ENCODE data around the gene GJB3.

GJB3 gene

GRCh38 chr1:34759503-34760357 lies 21.3 kb upstream of the GJB3 start, which contains the start of gene GJB4:
GJB4 (plus strand) TSS chr1:34759740; CDS start chr1:34761255, 1,515 bp downstream.
- Histone ChIP-seq H3K4me2 (ENCODE audit: low read length) (no peak within 1 kb of the TSS), H3K27me3 (ENCODE audit: insufficient read depth, low read length) (no peaks in the 10 kb centered on the region), H3K9ac (ENCODE audit: low read length) (no peak within 1 kb of the TSS), H2BK120ac (ENCODE audit: insufficient read depth, low read length, poor library complexity) (no peak within 1 kb of the TSS), H4K91ac (ENCODE audit: low read depth, low read length) (no peak within 1 kb of the TSS), H3K4me1 (ENCODE audit: control insufficient read depth in 1 of 2, insufficient read depth in 2 of 2, low read length in 2 of 2) (peaks cover 14 to 16% of the 10 kb centered on the region in 2 experiments), H4K12ac (ENCODE audit: low read depth, low read length) (no peak within 1 kb of the TSS), H2AFZ (ENCODE audit: insufficient read depth, low read length, poor library complexity) (no peak within 1 kb of the TSS), H3K4ac (ENCODE audit: low read depth, low read length) (no peak within 1 kb of the TSS), H3K18ac (ENCODE audit: low read length) (no peak within 1 kb of the TSS), H3K23ac (ENCODE audit: low read length) (no peak within 1 kb of the TSS), H2AK5ac (ENCODE audit: low read length) (no peak within 1 kb of the TSS), H3K79me1 (ENCODE audit: low read length) (peaks cover 2% of the 10 kb centered on the region), H4K8ac (ENCODE audit: low read depth, low read length) (no peak within 1 kb of the TSS), H3K27ac (ENCODE audit: low read depth, low read length) (no peak within 1 kb of the TSS), H2BK12ac (ENCODE audit: low read length) (no peak within 1 kb of the TSS), H3K4me3 (ENCODE audit: low read depth, low read length) (no peak within 1 kb of the TSS), H2BK5ac (ENCODE audit: low read depth, low read length, poor library complexity) (no peak within 1 kb of the TSS), H3K79me2 (ENCODE audit: control insufficient read depth, insufficient read depth, low read length, poor library complexity) (no peaks in the 10 kb centered on the region), H3K14ac (ENCODE audit: low read length) (no peak within 1 kb of the TSS), H3K36me3 (ENCODE audit: control insufficient read depth in 1 of 2, insufficient read depth in 2 of 2, low read length in 2 of 2) (no peaks in the 10 kb centered on the region), H3K9me3 (ENCODE audit: insufficient read depth, low read depth, low read length) (peaks cover 10% of the 10 kb centered on the region)
- no peak for DNase-seq
- WGBS (ENCODE audit: extremely low coverage, insufficient coverage, insufficient read length) = no CpG with 5 or more reads among the region's 10 CpGs

GRCh38 chr1:34761176-34761761 lies 19.7 kb upstream of the GJB3 start:
- no peak for DNase-seq
- no peak overlapping the region for H3K4me3 ChIP-seq (ENCODE audit: low read depth, low read length)
- H3K4ac ChIP-seq (ENCODE audit: low read depth, low read length) = no peak overlapping the region
- no CpG with 5 or more reads among the region's 33 CpGs for WGBS (ENCODE audit: extremely low coverage, insufficient coverage, insufficient read length)
- H2BK120ac ChIP-seq (ENCODE audit: insufficient read depth, low read length, poor library complexity) = no peak overlapping the region
- no peak overlapping the region for H3K4me2 ChIP-seq (ENCODE audit: low read length)
- H4K8ac ChIP-seq (ENCODE audit: low read depth, low read length) = no peak overlapping the region
- H2BK5ac ChIP-seq (ENCODE audit: low read depth, low read length, poor library complexity) = no peak overlapping the region
- H3K79me1 ChIP-seq (ENCODE audit: low read length) = peaks cover 2% of the 10 kb centered on the region
- no peak overlapping the region for H3K27ac ChIP-seq (ENCODE audit: low read depth, low read length)
- no peak overlapping the region for H3K14ac ChIP-seq (ENCODE audit: low read length)
- H3K27me3 ChIP-seq (ENCODE audit: insufficient read depth, low read length) = no peaks in the 10 kb centered on the region
- no peaks in the 10 kb centered on the region for H3K79me2 ChIP-seq (ENCODE audit: control insufficient read depth, insufficient read depth, low read length, poor library complexity)
- H3K36me3 ChIP-seq (ENCODE audit: control insufficient read depth in 1 of 2, insufficient read depth in 2 of 2, low read length in 2 of 2) = no peaks in the 10 kb centered on the region
- H3K9ac ChIP-seq (ENCODE audit: low read length) = no peak overlapping the region
- no peak overlapping the region for H2AK5ac ChIP-seq (ENCODE audit: low read length)
- H4K91ac ChIP-seq (ENCODE audit: low read depth, low read length) = no peak overlapping the region
- H2AFZ ChIP-seq (ENCODE audit: insufficient read depth, low read length, poor library complexity) = no peak overlapping the region
- H2BK12ac ChIP-seq (ENCODE audit: low read length) = no peak overlapping the region
- no peak overlapping the region for H4K12ac ChIP-seq (ENCODE audit: low read depth, low read length)
- no peak overlapping the region for H3K23ac ChIP-seq (ENCODE audit: low read length)
- H3K4me1 ChIP-seq (ENCODE audit: control insufficient read depth in 1 of 2, insufficient read depth in 2 of 2, low read length in 2 of 2) = peaks cover 13 to 14% of the 10 kb centered on the region in 2 experiments
- H3K9me3 ChIP-seq (ENCODE audit: insufficient read depth, low read depth, low read length) = peaks cover 10% of the 10 kb centered on the region
- no peak overlapping the region for H3K18ac ChIP-seq (ENCODE audit: low read length)

GRCh38 chr1:34761776-34762307 lies 19.2 kb upstream of the GJB3 start:
- no peaks in the 10 kb centered on the region for H3K36me3 ChIP-seq (ENCODE audit: control insufficient read depth in 1 of 2, insufficient read depth in 2 of 2, low read length in 2 of 2)
- H2AFZ ChIP-seq (ENCODE audit: insufficient read depth, low read length, poor library complexity) = no peak overlapping the region
- H3K4ac ChIP-seq (ENCODE audit: low read depth, low read length) = no peak overlapping the region
- no peak overlapping the region for H3K4me3 ChIP-seq (ENCODE audit: low read depth, low read length)
- no peak overlapping the region for H3K9ac ChIP-seq (ENCODE audit: low read length)
- no peak overlapping the region for H2BK120ac ChIP-seq (ENCODE audit: insufficient read depth, low read length, poor library complexity)
- peaks cover 13 to 14% of the 10 kb centered on the region in 2 experiments for H3K4me1 ChIP-seq (ENCODE audit: control insufficient read depth in 1 of 2, insufficient read depth in 2 of 2, low read length in 2 of 2)
- no peaks in the 10 kb centered on the region for H3K27me3 ChIP-seq (ENCODE audit: insufficient read depth, low read length)
- no peak overlapping the region for H3K23ac ChIP-seq (ENCODE audit: low read length)
- H2BK5ac ChIP-seq (ENCODE audit: low read depth, low read length, poor library complexity) = no peak overlapping the region
- no peak overlapping the region for H3K4me2 ChIP-seq (ENCODE audit: low read length)
- H4K8ac ChIP-seq (ENCODE audit: low read depth, low read length) = no peak overlapping the region
- H4K12ac ChIP-seq (ENCODE audit: low read depth, low read length) = no peak overlapping the region
- no peak overlapping the region for H3K14ac ChIP-seq (ENCODE audit: low read length)
- H2AK5ac ChIP-seq (ENCODE audit: low read length) = no peak overlapping the region
- no peak overlapping the region for H2BK12ac ChIP-seq (ENCODE audit: low read length)
- peaks cover 10% of the 10 kb centered on the region for H3K9me3 ChIP-seq (ENCODE audit: insufficient read depth, low read depth, low read length)
- no peaks in the 10 kb centered on the region for H3K79me2 ChIP-seq (ENCODE audit: control insufficient read depth, insufficient read depth, low read length, poor library complexity)
- no peak for DNase-seq
- no peak overlapping the region for H4K91ac ChIP-seq (ENCODE audit: low read depth, low read length)
- no CpG with 5 or more reads among the region's 13 CpGs for WGBS (ENCODE audit: extremely low coverage, insufficient coverage, insufficient read length)
- no peak overlapping the region for H3K18ac ChIP-seq (ENCODE audit: low read length)
- H3K79me1 ChIP-seq (ENCODE audit: low read length) = peaks cover 2% of the 10 kb centered on the region
- H3K27ac ChIP-seq (ENCODE audit: low read depth, low read length) = no peak overlapping the region

- H3K9me3 ChIP-seq (ENCODE audit: insufficient read depth, low read depth, low read length) = peaks cover 7% of the 10 kb centered on the region
- H3K4me1 ChIP-seq (ENCODE audit: control insufficient read depth in 1 of 2, insufficient read depth in 2 of 2, low read length in 2 of 2) = peaks cover 13 to 14% of the 10 kb centered on the region in 2 experiments
- H3K9ac ChIP-seq (ENCODE audit: low read length) = no peak overlapping the region
- H2BK5ac ChIP-seq (ENCODE audit: low read depth, low read length, poor library complexity) = no peak overlapping the region
- H4K8ac ChIP-seq (ENCODE audit: low read depth, low read length) = no peak overlapping the region
- no peak overlapping the region for H3K4me3 ChIP-seq (ENCODE audit: low read depth, low read length)
- H3K79me2 ChIP-seq (ENCODE audit: control insufficient read depth, insufficient read depth, low read length, poor library complexity) = no peaks in the 10 kb centered on the region
- no peak overlapping the region for H3K4me2 ChIP-seq (ENCODE audit: low read length)
- H3K27me3 ChIP-seq (ENCODE audit: insufficient read depth, low read length) = no peaks in the 10 kb centered on the region
- H2AK5ac ChIP-seq (ENCODE audit: low read length) = no peak overlapping the region
- H3K4ac ChIP-seq (ENCODE audit: low read depth, low read length) = no peak overlapping the region
- H3K36me3 ChIP-seq (ENCODE audit: control insufficient read depth in 1 of 2, insufficient read depth in 2 of 2, low read length in 2 of 2) = no peaks in the 10 kb centered on the region
- H3K79me1 ChIP-seq (ENCODE audit: low read length) = peaks cover 2% of the 10 kb centered on the region
- peak in 1 of 2 donors; percentile 12 for DNase-seq
- no peak overlapping the region for H4K12ac ChIP-seq (ENCODE audit: low read depth, low read length)
- no peak overlapping the region for H2BK120ac ChIP-seq (ENCODE audit: insufficient read depth, low read length, poor library complexity)
- no CpG with 5 or more reads among the region's 7 CpGs for WGBS (ENCODE audit: extremely low coverage, insufficient coverage, insufficient read length)
- no peak overlapping the region for H3K18ac ChIP-seq (ENCODE audit: low read length)
- H3K14ac ChIP-seq (ENCODE audit: low read length) = no peak overlapping the region
- no peak overlapping the region for H2BK12ac ChIP-seq (ENCODE audit: low read length)
- no peak overlapping the region for H4K91ac ChIP-seq (ENCODE audit: low read depth, low read length)
- H2AFZ ChIP-seq (ENCODE audit: insufficient read depth, low read length, poor library complexity) = no peak overlapping the region
- no peak overlapping the region for H3K23ac ChIP-seq (ENCODE audit: low read length)
- no peak overlapping the region for H3K27ac ChIP-seq (ENCODE audit: low read depth, low read length)
These were observed 18.4 kb upstream of the GJB3 start for GRCh38 chr1:34762474-34763141.

Data from trophoblast cell (in vitro differentiated cells and primary cell).